ENCODE results near the gene PCDH9. TPM values are rescaled to one million over a fixed set of nuclear protein-coding genes. Genes with fewer than 3 reads are reported as not detected.

Gene PCDH9
- total RNA-seq, 1 experiment from 2014 or later, result 4.2 TPM

DNA sequence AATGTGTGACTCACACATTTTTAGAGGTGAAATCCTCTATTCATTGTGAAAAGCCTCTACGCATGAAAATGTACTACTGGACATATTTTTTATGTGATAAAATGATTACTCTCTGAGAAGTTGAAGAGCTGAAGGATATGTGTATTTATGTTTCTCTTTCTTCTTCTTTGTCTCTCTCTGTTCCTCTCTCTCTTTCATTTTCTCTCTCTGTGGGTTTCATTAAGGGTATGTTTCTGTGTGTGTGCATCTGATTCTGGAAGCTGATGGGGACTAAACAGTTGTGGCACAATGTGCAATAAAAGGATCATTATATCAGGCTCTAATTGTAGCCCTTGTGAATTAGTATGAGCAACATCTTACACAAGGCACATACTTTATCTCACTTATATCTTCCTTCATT, 867.7 kb downstream of the PCDH9 start:
- in situ Hi-C loops (cut with HindIII; ENCODE audit: low pct_unique_long_range_greater_than_20kb, low sequenced_read_pairs), result no loop called here
- no peaks in the 10 kb centered on the region for H3K9me3 ChIP-seq (ENCODE audit: control insufficient read depth, insufficient read depth, low read depth, low read length)
- intact Hi-C loops (cut with micrococcal nuclease; ENCODE audit: unreplicated experiment), result loop anchor here (10.0 kb wide), 1 partner anchor 1988 kb away; no protein-coding TSS in a partner anchor
- TF ChIP-seq, protein P1, sequence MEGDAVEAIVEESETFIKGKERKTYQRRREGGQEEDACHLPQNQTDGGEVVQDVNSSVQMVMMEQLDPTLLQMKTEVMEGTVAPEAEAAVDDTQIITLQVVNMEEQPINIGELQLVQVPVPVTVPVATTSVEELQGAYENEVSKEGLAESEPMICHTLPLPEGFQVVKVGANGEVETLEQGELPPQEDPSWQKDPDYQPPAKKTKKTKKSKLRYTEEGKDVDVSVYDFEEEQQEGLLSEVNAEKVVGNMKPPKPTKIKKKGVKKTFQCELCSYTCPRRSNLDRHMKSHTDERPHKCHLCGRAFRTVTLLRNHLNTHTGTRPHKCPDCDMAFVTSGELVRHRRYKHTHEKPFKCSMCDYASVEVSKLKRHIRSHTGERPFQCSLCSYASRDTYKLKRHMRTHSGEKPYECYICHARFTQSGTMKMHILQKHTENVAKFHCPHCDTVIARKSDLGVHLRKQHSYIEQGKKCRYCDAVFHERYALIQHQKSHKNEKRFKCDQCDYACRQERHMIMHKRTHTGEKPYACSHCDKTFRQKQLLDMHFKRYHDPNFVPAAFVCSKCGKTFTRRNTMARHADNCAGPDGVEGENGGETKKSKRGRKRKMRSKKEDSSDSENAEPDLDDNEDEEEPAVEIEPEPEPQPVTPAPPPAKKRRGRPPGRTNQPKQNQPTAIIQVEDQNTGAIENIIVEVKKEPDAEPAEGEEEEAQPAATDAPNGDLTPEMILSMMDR (IDR thresholded peaks at IDR 0.05), result no peak
- TF ChIP-seq TCF7L2 (IDR thresholded peaks at IDR 0.05; ENCODE audit: low read depth, low read length) (no peak), POLR2AphosphoS5 (IDR thresholded peaks at IDR 0.05; ENCODE audit: low read depth, low read length) (no peak), SIN3A (IDR thresholded peaks at IDR 0.05; ENCODE audit: borderline replicate concordance, insufficient read depth, low read depth, low read length) (no peak)
- TF ChIP-seq, protein P2, sequence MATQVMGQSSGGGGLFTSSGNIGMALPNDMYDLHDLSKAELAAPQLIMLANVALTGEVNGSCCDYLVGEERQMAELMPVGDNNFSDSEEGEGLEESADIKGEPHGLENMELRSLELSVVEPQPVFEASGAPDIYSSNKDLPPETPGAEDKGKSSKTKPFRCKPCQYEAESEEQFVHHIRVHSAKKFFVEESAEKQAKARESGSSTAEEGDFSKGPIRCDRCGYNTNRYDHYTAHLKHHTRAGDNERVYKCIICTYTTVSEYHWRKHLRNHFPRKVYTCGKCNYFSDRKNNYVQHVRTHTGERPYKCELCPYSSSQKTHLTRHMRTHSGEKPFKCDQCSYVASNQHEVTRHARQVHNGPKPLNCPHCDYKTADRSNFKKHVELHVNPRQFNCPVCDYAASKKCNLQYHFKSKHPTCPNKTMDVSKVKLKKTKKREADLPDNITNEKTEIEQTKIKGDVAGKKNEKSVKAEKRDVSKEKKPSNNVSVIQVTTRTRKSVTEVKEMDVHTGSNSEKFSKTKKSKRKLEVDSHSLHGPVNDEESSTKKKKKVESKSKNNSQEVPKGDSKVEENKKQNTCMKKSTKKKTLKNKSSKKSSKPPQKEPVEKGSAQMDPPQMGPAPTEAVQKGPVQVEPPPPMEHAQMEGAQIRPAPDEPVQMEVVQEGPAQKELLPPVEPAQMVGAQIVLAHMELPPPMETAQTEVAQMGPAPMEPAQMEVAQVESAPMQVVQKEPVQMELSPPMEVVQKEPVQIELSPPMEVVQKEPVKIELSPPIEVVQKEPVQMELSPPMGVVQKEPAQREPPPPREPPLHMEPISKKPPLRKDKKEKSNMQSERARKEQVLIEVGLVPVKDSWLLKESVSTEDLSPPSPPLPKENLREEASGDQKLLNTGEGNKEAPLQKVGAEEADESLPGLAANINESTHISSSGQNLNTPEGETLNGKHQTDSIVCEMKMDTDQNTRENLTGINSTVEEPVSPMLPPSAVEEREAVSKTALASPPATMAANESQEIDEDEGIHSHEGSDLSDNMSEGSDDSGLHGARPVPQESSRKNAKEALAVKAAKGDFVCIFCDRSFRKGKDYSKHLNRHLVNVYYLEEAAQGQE (IDR thresholded peaks at IDR 0.05; ENCODE audit: insufficient read depth in 1 of 2, low read depth in 2 of 2, low read length in 1 of 2), result no peak
- ATAC-seq (no peak), DNase-seq (ENCODE audit: low read depth, low spot score) (no peak)
- ChIA-PET POLR2A (no interaction called here), CTCF (no interaction called here)
- H3K4me3 ChIP-seq (ENCODE audit: low read depth in 2 of 2, low read length in 2 of 2), result no peak overlapping the region
- no peaks in the 10 kb centered on the region for H3K27me3 ChIP-seq (ENCODE audit: control insufficient read depth, insufficient read depth, low read length)
- no peaks in the 10 kb centered on the region for H3K36me3 ChIP-seq (ENCODE audit: control insufficient read depth, insufficient read depth, low read length)
- BruUV-seq (replicated peaks), result no TSS peak
- no peak overlapping the region for H3K27ac ChIP-seq (ENCODE audit: low read length)
- H3K4me1 ChIP-seq (ENCODE audit: control insufficient read depth, insufficient read depth, low read length), result no peaks in the 10 kb centered on the region

DNA sequence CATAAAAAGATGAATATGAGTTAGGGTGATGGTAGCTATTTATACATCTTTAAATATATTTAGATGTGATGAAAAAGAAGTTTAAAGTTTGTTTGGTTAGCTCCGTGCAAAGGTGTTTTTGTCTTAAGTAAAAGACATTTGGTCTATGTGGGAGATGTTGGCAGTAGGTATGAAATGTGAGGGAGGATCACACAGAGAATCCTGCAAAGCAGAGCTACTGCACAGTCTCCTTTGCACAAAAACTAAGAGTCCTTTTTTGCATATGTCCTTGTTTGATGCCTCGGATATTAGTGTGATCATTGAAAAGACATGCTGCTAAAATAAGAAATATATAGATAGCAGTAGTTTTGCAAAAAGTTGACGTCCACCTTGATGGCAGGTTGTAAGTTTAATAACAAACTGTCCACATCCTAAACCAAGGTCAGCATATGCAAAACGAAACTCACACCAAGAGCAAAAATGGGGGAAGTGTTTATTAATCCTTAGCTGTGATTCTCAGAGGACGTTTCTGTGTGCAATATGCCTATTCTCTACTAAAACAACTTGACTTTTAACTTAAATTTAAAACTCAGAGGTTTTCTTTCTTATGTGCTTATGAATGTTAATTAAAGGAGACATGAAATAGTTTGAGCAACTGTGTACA, 870.1 kb downstream of the PCDH9 start:
- in situ Hi-C loops (cut with HindIII; ENCODE audit: low pct_unique_long_range_greater_than_20kb, low sequenced_read_pairs), result no loop called here
- CTCF ChIA-PET, result no interaction called here

More for the DNA sequence above, 870.1 kb downstream of the PCDH9 start:
- intact Hi-C loops (cut with micrococcal nuclease; ENCODE audit: unreplicated experiment), result loop anchor here (10.0 kb wide), 1 partner anchor 1985 kb away; no protein-coding TSS in a partner anchor
- H3K4me3 ChIP-seq (ENCODE audit: low read depth in 2 of 2, low read length in 2 of 2), result 0 out of 4 replicates have a peak overlapping the region, but pooled peaks of 1 of the 2 experiments have one; percentile 6
- no peaks in the 10 kb centered on the region for H3K27me3 ChIP-seq (ENCODE audit: control insufficient read depth, insufficient read depth, low read length)
- ATAC-seq (no peak), DNase-seq (ENCODE audit: low read depth, low spot score) (no peak)
- H3K9me3 ChIP-seq (ENCODE audit: control insufficient read depth, insufficient read depth, low read depth, low read length), result no peaks in the 10 kb centered on the region
- H3K27ac ChIP-seq (ENCODE audit: low read length), result no peak overlapping the region; the same call in 1 of the 2 replicates
- H3K4me1 ChIP-seq (ENCODE audit: control insufficient read depth, insufficient read depth, low read length), result no peaks in the 10 kb centered on the region
- H3K36me3 ChIP-seq (ENCODE audit: control insufficient read depth, insufficient read depth, low read length), result no peaks in the 10 kb centered on the region
- no TSS peak for BruUV-seq (replicated peaks)
- POLR2A ChIA-PET, result no interaction called here
- TF ChIP-seq TCF7L2 (IDR thresholded peaks at IDR 0.05; ENCODE audit: low read depth, low read length) (no peak), SIN3A (IDR thresholded peaks at IDR 0.05; ENCODE audit: borderline replicate concordance, insufficient read depth, low read depth, low read length) (no peak), POLR2AphosphoS5 (IDR thresholded peaks at IDR 0.05; ENCODE audit: low read depth, low read length) (no peak)
- TF ChIP-seq, protein P2 (IDR thresholded peaks at IDR 0.05; ENCODE audit: insufficient read depth in 1 of 2, low read depth in 2 of 2, low read length in 1 of 2), result no peak
- TF ChIP-seq, protein P1 (IDR thresholded peaks at IDR 0.05), result no peak
